CD4-positive, alpha-beta T cell treated with Interleukin-1 beta for 1 hour (primary cell): ENCODE measurements around the gene PDE7B.

Experiments used
- DNase-seq, 2 donors: peaks; one replicate each; pipeline ENCODE4 v3.0.0-alpha.2; 2020 to 2022

The PDE7B gene

GRCh38 chr6:136158971-136159370 is 307.5 kb downstream of the PDE7B start:
- DNase-seq: no peak

GRCh38 chr6:136160250-136160649 is 308.7 kb downstream of the PDE7B start:
- DNase-seq: no peak

GRCh38 chr6:136161950-136162349 is 310.4 kb downstream of the PDE7B start:
- no peak for DNase-seq

GRCh38 chr6:136163260-136163659 is 311.8 kb downstream of the PDE7B start:
- DNase-seq: no peak

- DNase-seq: no peak
These were observed 315.3 kb downstream of the PDE7B start for GRCh38 chr6:136166815-136167214.

GRCh38 chr6:136169394-136170148 is 318.1 kb downstream of the PDE7B start:
- no peak for DNase-seq

- no peak for DNase-seq
These were observed 319.7 kb downstream of the PDE7B start for GRCh38 chr6:136171231-136171630.

- DNase-seq: no peak
These were observed 322.3 kb downstream of the PDE7B start for GRCh38 chr6:136173519-136174507.

GRCh38 chr6:136174510-136174909 is 323.0 kb downstream of the PDE7B start:
- DNase-seq: no peak

GRCh38 chr6:136175873-136176272 is 324.4 kb downstream of the PDE7B start:
- no peak for DNase-seq

GRCh38 chr6:136178749-136179148 is 327.2 kb downstream of the PDE7B start:
- no peak for DNase-seq

GRCh38 chr6:136180704-136181511 is 329.4 kb downstream of the PDE7B start:
- no peak for DNase-seq

GRCh38 chr6:136181512-136181833 is 330.0 kb downstream of the PDE7B start:
- no peak for DNase-seq

- no peak for DNase-seq
These were observed 330.4 kb downstream of the PDE7B start for GRCh38 chr6:136181861-136182260.

- DNase-seq: no peak
These were observed 333.2 kb downstream of the PDE7B start for GRCh38 chr6:136184738-136185137.

GRCh38 chr6:136186363-136186762 is 334.9 kb downstream of the PDE7B start:
- DNase-seq: no peak

- DNase-seq: no peak
These were observed 337.0 kb downstream of the PDE7B start for GRCh38 chr6:136188486-136188885.

GRCh38 chr6:136189104-136189503 is 337.6 kb downstream of the PDE7B start:
- DNase-seq: no peak

GRCh38 chr6:136191606-136192312 is 340.3 kb downstream of the PDE7B start:
- DNase-seq: no peak

GRCh38 chr6:136192902-136193301 is 341.4 kb downstream of the PDE7B start:
- DNase-seq: no peak

- DNase-seq: no peak
These were observed 350.2 kb downstream of the PDE7B start for GRCh38 chr6:136201732-136202131.

GRCh38 chr6:136208783-136209182 is 357.3 kb downstream of the PDE7B start:
- no peak for DNase-seq

- no peak for DNase-seq
These were observed 358.0 kb downstream of the PDE7B start for GRCh38 chr6:136209496-136209895.
